Suprapubic skin (tissue), 4 donors: ENCODE results near the gene SHLD1. TPM values are rescaled to one million over a fixed set of nuclear protein-coding genes. Genes with fewer than 3 reads are reported as not detected.

Source experiments
- DNase-seq, 2 donors: peaks; one replicate each; pipeline ENCODE4 v3.0.0-alpha.2; 2019; ENCODE audit warnings: low spot score in 2 of 2
- H3K27ac ChIP-seq: fragments of 200-600 bp; sonication (generic); one replicate; pipeline ENCODE4 v1.5.1; 2019
- H3K27me3 ChIP-seq: fragments of 200-600 bp; sonication (generic); one replicate; pipeline ENCODE4 v1.5.1; 2019
- H3K36me3 ChIP-seq: fragments of 200-600 bp; sonication (generic); one replicate; pipeline ENCODE4 v1.5.1; 2019
- H3K4me1 ChIP-seq: fragments of 200-600 bp; sonication (generic); one replicate; pipeline ENCODE4 v1.5.1; 2019
- H3K4me3 ChIP-seq: fragments of 200-600 bp; sonication (generic); one replicate; pipeline ENCODE4 v1.5.1; 2019; ENCODE audit warnings: mild to moderate bottlenecking
- H3K9me3 ChIP-seq: fragments of 200-600 bp; sonication (generic); one replicate; pipeline ENCODE4 v1.5.1; 2019
- CTCF ChIP-seq, 2 donors: fragments of 200-600 bp in 1 of 2; fragments of 450-650 bp in 1 of 2; sonication (generic) in 1 of 2; IDR thresholded peaks; one replicate each; pipeline ENCODE4 v1.5.1; 2016 to 2019; ENCODE audit warnings: antibody characterized with exemption in 2 of 2, mild to moderate bottlenecking in 1 of 2, moderate library complexity in 1 of 2
- EP300 ChIP-seq: sonication (generic); formaldehyde crosslinking; IDR thresholded peaks from one replicate; pipeline ENCODE4 v1.6.1; 2017; ENCODE audit warnings: antibody characterized with exemption
- POLR2A ChIP-seq, 2 donors: fragments of 450-650 bp; IDR thresholded peaks; one replicate each; pipeline ENCODE4 v1.6.1; 2017; ENCODE audit warnings: antibody characterized with exemption in 2 of 2, mild to moderate bottlenecking in 2 of 2, moderate library complexity in 2 of 2
- POLR2AphosphoS5 ChIP-seq, 3 donors: sonication (generic); formaldehyde crosslinking; IDR thresholded peaks; one replicate each; pipeline ENCODE4 v1.6.1; 2017; ENCODE audit warnings: antibody characterized with exemption in 3 of 3
- WGBS: methylation state at CpG from one replicate; pipeline ENCODE4 v1.1.5; 2018; 5-methylcytosine and 5-hydroxymethylcytosine counted together
- total RNA-seq, 4 donors: library from RNA; depleted of rRNA; stranded (reverse); fragments of >200 nt; gene quantifications; one replicate each; pipeline ENCODE4 v1.1.0, GENCODE V29; 2016

SHLD1 gene
- total RNA-seq, 4 donors from 2014 or later, result 3.3 to 3.9 (median 3.7) TPM

GRCh38 chr20:5863040-5863833, 113.0 kb downstream of the SHLD1 start:
- WGBS, result 71% methylated on average over 12 of the region's 12 CpGs
- peaks cover 19% of the 10 kb centered on the region for H3K4me1 ChIP-seq
- no peak overlapping the region for H3K27ac ChIP-seq

GRCh38 chr20:5864428-5864827, 114.2 kb downstream of the SHLD1 start:
- DNase-seq, result no peak
- H3K4me1 ChIP-seq, result peaks cover 19% of the 10 kb centered on the region
- H3K27ac ChIP-seq, result no peak overlapping the region
- H3K9me3 ChIP-seq, result no peaks in the 10 kb centered on the region
- TF ChIP-seq EP300 (no peak), POLR2AphosphoS5 (IDR thresholded peaks at IDR 0.05) (no peak), POLR2A (IDR thresholded peaks at IDR 0.05) (no peak)
- no peaks in the 10 kb centered on the region for H3K36me3 ChIP-seq
- H3K27me3 ChIP-seq, result no peaks in the 10 kb centered on the region
- no peak overlapping the region for H3K4me3 ChIP-seq
- 73% methylated on average over 6 of the region's 6 CpGs for WGBS

More at GRCh38 chr20:5863040-5863833, 113.0 kb downstream of the SHLD1 start:
- Histone ChIP-seq H3K9me3 (no peaks in the 10 kb centered on the region), H3K4me3 (no peak overlapping the region), H3K36me3 (no peaks in the 10 kb centered on the region), H3K27me3 (no peaks in the 10 kb centered on the region)
- DNase-seq, result no peak
- TF ChIP-seq EP300 (no peak), POLR2AphosphoS5 (IDR thresholded peaks at IDR 0.05) (no peak), POLR2A (IDR thresholded peaks at IDR 0.05) (no peak), CTCF (IDR thresholded peaks at IDR 0.05) (no peak)

GRCh38 chr20:5864873-5865587, 114.8 kb downstream of the SHLD1 start:
- H3K27me3 ChIP-seq, result no peaks in the 10 kb centered on the region
- H3K9me3 ChIP-seq, result no peaks in the 10 kb centered on the region
- TF ChIP-seq POLR2AphosphoS5 (IDR thresholded peaks at IDR 0.05), result no peak
- TF ChIP-seq EP300, result no peak
- TF ChIP-seq POLR2A (IDR thresholded peaks at IDR 0.05), result no peak
- TF ChIP-seq CTCF (IDR thresholded peaks at IDR 0.05), result no peak
- peaks cover 19% of the 10 kb centered on the region for H3K4me1 ChIP-seq
- 45% methylated on average over 10 of the region's 10 CpGs for WGBS
- no peak overlapping the region for H3K27ac ChIP-seq
- no peak for DNase-seq
- H3K36me3 ChIP-seq, result no peaks in the 10 kb centered on the region
- H3K4me3 ChIP-seq, result no peak overlapping the region

- WGBS, result 68% methylated on average over 2 of the region's 2 CpGs
- Histone ChIP-seq H3K27me3 (no peaks in the 10 kb centered on the region), H3K4me1 (peaks cover 19% of the 10 kb centered on the region), H3K36me3 (no peaks in the 10 kb centered on the region), H3K9me3 (no peaks in the 10 kb centered on the region), H3K4me3 (no peak overlapping the region), H3K27ac (no peak overlapping the region)
- DNase-seq, result no peak
- TF ChIP-seq POLR2A (IDR thresholded peaks at IDR 0.05) (no peak), POLR2AphosphoS5 (IDR thresholded peaks at IDR 0.05) (no peak), EP300 (no peak), CTCF (IDR thresholded peaks at IDR 0.05) (no peak)
Measured at GRCh38 chr20:5865604-5866003, 115.4 kb downstream of the SHLD1 start.

- 69% methylated on average over 4 of the region's 4 CpGs for WGBS
- no peak for TF ChIP-seq POLR2A (IDR thresholded peaks at IDR 0.05)
- TF ChIP-seq CTCF (IDR thresholded peaks at IDR 0.05), result no peak
- TF ChIP-seq POLR2AphosphoS5 (IDR thresholded peaks at IDR 0.05), result no peak
- TF ChIP-seq EP300, result no peak
Measured at GRCh38 chr20:5870568-5870981, 120.4 kb downstream of the SHLD1 start.

More at GRCh38 chr20:5870568-5870981, 120.4 kb downstream of the SHLD1 start:
- no peaks in the 10 kb centered on the region for H3K9me3 ChIP-seq
- DNase-seq, result no peak
- H3K27me3 ChIP-seq, result peaks cover 5% of the 10 kb centered on the region
- peaks cover 2% of the 10 kb centered on the region for H3K4me1 ChIP-seq
- H3K27ac ChIP-seq, result no peak overlapping the region
- H3K36me3 ChIP-seq, result no peaks in the 10 kb centered on the region
- no peak overlapping the region for H3K4me3 ChIP-seq
